Measurements from ENCODE around the gene ANKRD52.

Gene ANKRD52

GRCh38 chr12:56236985-56237384 is 21.2 kb downstream of the ANKRD52 start:
- no peak for DNase-seq

GRCh38 chr12:56236091-56236490 is 22.1 kb downstream of the ANKRD52 start:
- DNase-seq, result no peak

- no peak for DNase-seq
Observed at GRCh38 chr12:56234746-56235436, 23.3 kb downstream of the ANKRD52 start.

- no peak for DNase-seq
Observed at GRCh38 chr12:56231184-56231582, 27.0 kb downstream of the ANKRD52 start.

- no peak for DNase-seq
Observed at GRCh38 chr12:56230432-56231183, 27.6 kb downstream of the ANKRD52 start.

- DNase-seq, result no peak
Observed at GRCh38 chr12:56229916-56230431, 28.2 kb downstream of the ANKRD52 start, which contains the start of gene SLC39A5. TSS of gene SLC39A5 (plus strand) at chr12:56230051. CDS start at chr12:56231275, 1,224 bp downstream.

GRCh38 chr12:56229082-56229481 is 29.1 kb downstream of the ANKRD52 start:
- no peak for DNase-seq

- DNase-seq, result peak; percentile 42
Observed at GRCh38 chr12:56224954-56225353, 33.2 kb downstream of the ANKRD52 start.

GRCh38 chr12:56224102-56224701 is 34.0 kb downstream of the ANKRD52 start, which contains the start of gene NABP2:
TSS of gene NABP2 (plus strand) at chr12:56224342. CDS start at chr12:56224857, 515 bp downstream.
- DNase-seq, result peak; percentile 99

- peak; percentile 27 for DNase-seq
Observed at GRCh38 chr12:56223571-56224101, 34.5 kb downstream of the ANKRD52 start.

GRCh38 chr12:56222531-56222895 is 35.7 kb downstream of the ANKRD52 start:
- peak; percentile 61 for DNase-seq

GRCh38 chr12:56221757-56222530 is 36.2 kb downstream of the ANKRD52 start, which contains the start of gene RNF41:
TSS of gene RNF41 (minus strand) at chr12:56221922. CDS start at chr12:56214047, 7,875 bp downstream.
- DNase-seq, result peak; percentile 99

GRCh38 chr12:56221232-56221756 is 36.9 kb downstream of the ANKRD52 start:
- peak; percentile 58 for DNase-seq

GRCh38 chr12:56220611-56221231 is 37.5 kb downstream of the ANKRD52 start:
- DNase-seq, result peak; percentile 85

- no peak for DNase-seq
Observed at GRCh38 chr12:56219840-56220239, 38.3 kb downstream of the ANKRD52 start.

- no peak for DNase-seq
Observed at GRCh38 chr12:56216461-56216860, 41.7 kb downstream of the ANKRD52 start.

- no peak for DNase-seq
Observed at GRCh38 chr12:56213878-56214277, 44.3 kb downstream of the ANKRD52 start.

- peak; percentile 47 for DNase-seq
Observed at GRCh38 chr12:56212361-56212760, 45.8 kb downstream of the ANKRD52 start.

GRCh38 chr12:56208006-56208405 is 50.2 kb downstream of the ANKRD52 start:
- no peak for DNase-seq

GRCh38 chr12:56206452-56207166 is 51.6 kb downstream of the ANKRD52 start:
- peak; percentile 77 for DNase-seq

GRCh38 chr12:56205445-56205844 is 52.7 kb downstream of the ANKRD52 start:
- DNase-seq, result peak; percentile 67
